ENCODE data around the gene LNPK. TPM values are rescaled to one million over a fixed set of nuclear protein-coding genes. Genes with fewer than 3 reads are reported as not detected.

LNPK gene
- total and polyA plus RNA-seq, 2 experiments from 2014 or later, result 5.4 to 8.1 TPM

- H3K9me3 Mint-ChIP-seq, result no peaks in the 10 kb centered on the region
- H3K27ac ChIP-seq (ENCODE audit: low read depth), result no peak overlapping the region
These were observed 83.1 kb downstream of the LNPK start for GRCh38 chr2:175918935-175919334.

GRCh38 chr2:175914846-175915245 lies 87.2 kb downstream of the LNPK start:
- Histone ChIP-seq H3K36me3 (ENCODE audit: insufficient read depth) (no peaks in the 10 kb centered on the region), H3K4me1 (ENCODE audit: insufficient read depth) (no peaks in the 10 kb centered on the region), H3K27me3 (ENCODE audit: insufficient read depth) (no peaks in the 10 kb centered on the region), H3K9me2 (ENCODE audit: insufficient read depth) (no peaks in the 10 kb centered on the region), H3F3A (replicated peaks; ENCODE audit: low read depth) (no peaks in the 10 kb centered on the region), H3K27ac (ENCODE audit: low read depth) (no peak overlapping the region), H3K4me2 (no peak overlapping the region), H3K79me2 (replicated peaks; ENCODE audit: insufficient read depth) (no peaks in the 10 kb centered on the region), H4K20me1 (replicated peaks; ENCODE audit: insufficient read depth) (no peaks in the 10 kb centered on the region), H3K4me3 (no peak overlapping the region), H2AFZ (no peak overlapping the region)
- peaks cover 4% of the 10 kb centered on the region for H3K27me3 Mint-ChIP-seq (ENCODE audit: insufficient read depth, low read depth, poor library complexity)
- H3K36me3 Mint-ChIP-seq (ENCODE audit: low read depth), result no peaks in the 10 kb centered on the region
- H3K4me3 Mint-ChIP-seq, result no peak overlapping the region
- no peak for ATAC-seq
- no peak overlapping the region for H3K27ac Mint-ChIP-seq
- H3K9me3 Mint-ChIP-seq, result no peaks in the 10 kb centered on the region; the same call in 2 of the 3 replicates
- no peak for DNase-seq (ENCODE audit: low spot score)
- H3K4me1 Mint-ChIP-seq, result no peaks in the 10 kb centered on the region
- TF ChIP-seq REST (IDR thresholded peaks at IDR 0.05; ENCODE audit: unreplicated experiment) (no peak), ETS1 (IDR thresholded peaks at IDR 0.05) (no peak), NANOG (IDR thresholded peaks at IDR 0.05; ENCODE audit: borderline replicate concordance) (no peak), POLR2AphosphoS5 (IDR thresholded peaks at IDR 0.05; ENCODE audit: low read depth) (no peak), ZNF331 (CRISPR knock-in tag; IDR thresholded peaks at IDR 0.05; ENCODE audit: low read depth) (no peak)

More at GRCh38 chr2:175918935-175919334, 83.1 kb downstream of the LNPK start:
- no peak overlapping the region for H2AFZ ChIP-seq
- H3K79me2 ChIP-seq (replicated peaks; ENCODE audit: insufficient read depth), result no peaks in the 10 kb centered on the region
- no peaks in the 10 kb centered on the region for H3K27me3 ChIP-seq (ENCODE audit: insufficient read depth)
- H3K36me3 ChIP-seq (ENCODE audit: insufficient read depth), result no peaks in the 10 kb centered on the region
- H4K20me1 ChIP-seq (replicated peaks; ENCODE audit: insufficient read depth), result no peaks in the 10 kb centered on the region
- Mint-ChIP-seq H3K27me3 (ENCODE audit: insufficient read depth, low read depth, poor library complexity) (peaks cover 3% of the 10 kb centered on the region), H3K27ac (no peak overlapping the region), H3K4me3 (no peak overlapping the region), H3K36me3 (ENCODE audit: low read depth) (no peaks in the 10 kb centered on the region), H3K4me1 (no peaks in the 10 kb centered on the region)
- ATAC-seq (no peak), DNase-seq (ENCODE audit: low spot score) (no peak)
- TF ChIP-seq CTCF (conservative IDR thresholded peaks at IDR 0.05; ENCODE audit: low read depth in 2 of 2), result no peak
- TF ChIP-seq CREB1 (CRISPR knock-in tag; IDR thresholded peaks at IDR 0.05; ENCODE audit: low read depth), result no peak
- no peak for TF ChIP-seq EZH2phosphoT487 (IDR thresholded peaks at IDR 0.05; ENCODE audit: unreplicated experiment)
- no peak for TF ChIP-seq ZNF114 (CRISPR knock-in tag; IDR thresholded peaks at IDR 0.05)
- TF ChIP-seq ZNF331 (CRISPR knock-in tag; IDR thresholded peaks at IDR 0.05; ENCODE audit: low read depth), result no peak
- TF ChIP-seq NANOG (IDR thresholded peaks at IDR 0.05; ENCODE audit: borderline replicate concordance), result no peak
- H3K4me1 ChIP-seq (ENCODE audit: insufficient read depth), result no peaks in the 10 kb centered on the region
- H3K4me2 ChIP-seq, result no peak overlapping the region
- H3K9me2 ChIP-seq (ENCODE audit: insufficient read depth), result no peaks in the 10 kb centered on the region
- H3K4me3 ChIP-seq, result no peak overlapping the region
- H3F3A ChIP-seq (replicated peaks; ENCODE audit: low read depth), result no peaks in the 10 kb centered on the region
